Measurements from ENCODE around the gene SOD1.
"Not testable (repeated sequence)": the region's sequence is repeated elsewhere in the genome, so short reads cannot be mapped to it uniquely, and the experiment has no call there.

Gene SOD1

DNA sequence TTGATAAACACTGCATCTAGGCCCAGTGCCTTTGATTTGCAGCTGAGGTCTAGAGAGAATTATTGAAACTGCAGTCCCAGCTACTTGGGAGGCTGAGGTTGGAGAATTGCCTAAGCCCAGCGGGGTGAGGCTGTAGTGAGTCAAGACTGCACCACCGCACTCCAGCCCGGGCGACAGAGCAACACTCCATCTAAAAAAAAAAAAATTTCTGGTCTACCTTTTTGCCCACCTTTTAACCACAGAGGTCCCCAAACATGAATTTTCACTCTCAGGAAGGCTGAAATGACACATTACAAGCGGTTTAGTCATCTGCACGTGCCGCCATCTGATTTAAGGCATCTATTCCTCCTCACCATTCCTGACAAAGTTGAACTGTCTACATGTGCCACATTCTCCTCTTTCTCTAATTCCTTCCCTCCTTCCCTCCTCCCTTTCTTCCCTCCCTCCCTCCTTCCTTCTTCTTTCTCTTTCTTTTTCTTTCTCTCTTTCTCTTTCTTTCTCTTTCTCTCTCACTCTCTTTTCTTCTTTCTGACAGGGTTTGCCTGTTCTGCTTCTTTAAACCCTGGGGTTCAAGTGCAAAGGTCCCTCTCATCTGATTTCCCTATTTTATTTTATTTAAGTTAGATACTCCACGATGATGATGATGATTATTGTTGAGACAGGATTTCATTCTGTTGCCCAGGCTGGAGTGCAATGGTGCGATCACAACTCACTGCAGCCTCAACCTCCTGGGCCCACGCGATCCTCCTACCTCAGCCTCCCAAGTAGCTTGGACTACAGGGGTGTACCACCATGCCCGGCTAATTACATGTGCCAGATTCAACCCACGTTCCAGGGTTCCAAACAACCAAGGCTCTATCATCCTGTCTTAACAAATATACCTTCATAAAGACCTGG is 3.0 kb upstream of the SOD1 start:
- DNase-seq (ENCODE audit: low read depth) = no peak

DNA sequence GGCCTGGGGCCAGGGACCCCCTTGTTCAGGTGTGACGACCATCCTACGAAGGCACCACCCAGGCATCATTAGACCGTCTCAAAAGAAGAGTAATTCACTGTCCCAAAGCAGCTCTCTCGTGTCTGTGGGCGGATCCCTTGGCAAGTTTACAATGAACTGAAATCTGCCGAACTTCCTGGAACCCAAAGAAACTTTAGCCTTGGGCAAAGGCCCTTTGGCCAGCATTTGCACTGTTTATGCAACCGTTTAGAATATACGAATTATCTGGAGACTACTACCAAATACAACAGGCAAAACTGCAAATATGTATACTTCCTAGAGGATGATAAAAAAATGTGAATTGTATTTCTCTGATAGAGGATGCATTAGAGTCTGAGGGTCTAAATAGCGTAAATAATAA is 1.4 kb upstream of the SOD1 start:
- no peak for DNase-seq (ENCODE audit: low read depth)

DNA sequence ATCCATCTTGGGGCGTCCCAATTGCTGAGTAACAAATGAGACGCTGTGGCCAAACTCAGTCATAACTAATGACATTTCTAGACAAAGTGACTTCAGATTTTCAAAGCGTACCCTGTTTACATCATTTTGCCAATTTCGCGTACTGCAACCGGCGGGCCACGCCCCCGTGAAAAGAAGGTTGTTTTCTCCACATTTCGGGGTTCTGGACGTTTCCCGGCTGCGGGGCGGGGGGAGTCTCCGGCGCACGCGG is 282 bp upstream of the SOD1 start:
- DNase-seq (ENCODE audit: low read depth) = no peak

DNA sequence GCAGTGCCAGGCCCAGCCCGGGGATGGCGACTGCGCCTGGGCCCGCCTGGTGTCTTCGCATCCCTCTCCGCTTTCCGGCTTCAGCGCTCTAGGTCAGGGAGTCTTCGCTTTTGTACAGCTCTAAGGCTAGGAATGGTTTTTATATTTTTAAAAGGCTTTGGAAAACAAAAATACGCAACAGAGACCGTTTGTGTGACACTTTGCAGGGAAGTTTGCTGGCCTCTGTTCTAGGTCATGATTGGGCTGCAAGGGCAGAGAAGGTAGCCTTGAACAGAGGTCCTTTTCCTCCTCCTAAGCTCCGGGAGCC is 719 bp downstream of the SOD1 start:
- no peak for DNase-seq (ENCODE audit: low read depth)

DNA sequence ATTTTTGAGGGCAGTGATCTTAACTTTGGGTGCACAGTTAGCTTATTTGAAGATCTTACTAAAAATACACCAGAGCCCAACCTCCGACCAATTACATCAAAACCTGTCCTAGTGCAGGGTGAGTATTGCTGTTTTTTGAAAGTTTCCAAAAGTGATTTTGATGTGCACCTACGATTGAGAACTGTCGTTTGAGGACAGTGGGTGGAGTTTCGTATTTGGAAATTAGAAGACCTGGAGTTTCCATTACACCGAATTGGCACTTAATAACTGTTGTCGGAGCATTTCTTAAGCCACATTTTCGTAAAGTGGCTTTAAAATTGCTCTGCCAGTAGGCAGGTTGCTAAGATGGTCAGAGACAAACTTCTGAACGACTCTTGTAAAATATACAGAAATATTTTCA is 1.1 kb downstream of the SOD1 start:
- no peak for DNase-seq (ENCODE audit: low read depth)

DNA sequence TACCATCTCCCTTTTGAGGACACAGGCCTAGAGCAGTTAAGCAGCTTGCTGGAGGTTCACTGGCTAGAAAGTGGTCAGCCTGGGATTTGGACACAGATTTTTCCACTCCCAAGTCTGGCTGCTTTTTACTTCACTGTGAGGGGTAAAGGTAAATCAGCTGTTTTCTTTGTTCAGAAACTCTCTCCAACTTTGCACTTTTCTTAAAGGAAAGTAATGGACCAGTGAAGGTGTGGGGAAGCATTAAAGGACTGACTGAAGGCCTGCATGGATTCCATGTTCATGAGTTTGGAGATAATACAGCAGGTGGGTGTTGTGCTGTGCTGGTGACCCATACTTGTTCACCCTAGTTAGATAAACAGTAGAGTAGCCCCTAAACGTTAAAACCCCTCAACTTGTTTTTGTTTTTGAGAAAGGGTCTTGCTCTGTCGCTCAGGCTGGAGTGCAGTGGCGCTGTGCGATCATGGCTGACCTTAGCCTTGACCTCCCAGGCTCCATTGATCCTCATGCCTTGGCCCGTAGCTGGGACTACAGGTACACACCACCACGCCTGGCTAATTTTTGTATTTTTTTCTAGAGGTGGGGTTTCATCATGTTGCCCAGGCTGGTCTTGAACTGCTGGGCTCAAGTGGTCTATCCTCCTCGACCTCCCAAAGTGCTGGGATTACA is 4.2 kb downstream of the SOD1 start:
- no peak for DNase-seq (ENCODE audit: low read depth)

DNA sequence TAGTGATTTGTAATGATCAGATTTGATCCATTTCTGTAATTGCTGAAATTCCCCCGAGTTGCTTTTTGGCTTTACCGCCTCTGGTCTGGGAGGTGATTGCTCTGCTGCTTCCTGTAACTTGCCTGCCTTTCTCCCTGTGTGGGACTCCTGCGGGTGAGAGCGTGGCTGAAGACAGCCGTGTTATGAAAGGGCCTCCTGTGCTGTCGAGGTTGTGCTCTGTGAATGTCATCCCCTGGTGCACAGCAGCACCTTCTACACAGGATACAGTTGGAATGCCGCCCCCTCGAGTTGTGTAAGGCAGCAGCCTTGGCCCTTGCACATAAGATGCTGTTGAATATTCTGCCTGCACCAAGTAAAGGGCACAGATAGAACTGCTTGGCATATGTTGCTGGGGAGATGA is 5.9 kb downstream of the SOD1 start:
- DNase-seq (ENCODE audit: low read depth) = no peak

DNA sequence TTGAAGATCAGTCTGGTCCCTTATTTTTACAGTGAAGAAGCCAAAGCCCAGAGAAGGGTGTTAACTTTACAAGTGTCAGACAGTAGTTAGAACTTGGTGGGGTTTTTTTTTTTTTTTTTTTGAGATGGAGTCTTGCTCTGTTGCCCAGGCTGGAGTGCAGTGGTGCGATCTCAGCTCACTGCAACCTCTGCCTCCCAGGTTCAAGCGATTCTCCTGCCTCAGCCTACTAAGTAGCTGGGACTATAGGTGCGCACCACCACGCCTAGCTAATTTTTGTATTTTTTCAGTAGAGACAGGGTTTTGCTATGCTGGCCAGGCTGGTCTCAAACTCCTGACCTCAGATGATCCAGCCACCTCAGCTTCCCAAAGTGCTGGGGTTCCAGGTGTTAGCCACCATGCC is 6.4 kb downstream of the SOD1 start:
- DNase-seq (ENCODE audit: low read depth) = not testable (repeated sequence)

DNA sequence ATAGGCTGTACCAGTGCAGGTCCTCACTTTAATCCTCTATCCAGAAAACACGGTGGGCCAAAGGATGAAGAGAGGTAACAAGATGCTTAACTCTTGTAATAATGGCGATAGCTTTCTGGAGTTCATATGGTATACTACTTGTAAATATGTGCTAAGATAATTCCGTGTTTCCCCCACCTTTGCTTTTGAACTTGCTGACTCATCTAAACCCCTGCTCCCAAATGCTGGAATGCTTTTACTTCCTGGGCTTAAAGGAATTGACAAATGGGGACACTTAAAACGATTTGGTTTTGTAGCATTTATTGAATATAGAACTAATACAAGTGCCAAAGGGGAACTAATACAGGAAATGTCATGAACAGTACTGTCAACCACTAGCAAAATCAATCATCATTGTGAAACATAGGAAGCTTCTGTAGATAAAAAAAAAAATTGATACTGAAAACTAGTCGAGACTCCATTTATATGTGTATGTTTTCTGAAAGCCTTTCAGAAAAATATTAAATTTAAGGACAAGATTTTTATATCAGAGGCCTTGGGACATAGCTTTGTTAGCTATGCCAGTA is 7.0 kb downstream of the SOD1 start:
- DNase-seq (ENCODE audit: low read depth) = no peak

DNA sequence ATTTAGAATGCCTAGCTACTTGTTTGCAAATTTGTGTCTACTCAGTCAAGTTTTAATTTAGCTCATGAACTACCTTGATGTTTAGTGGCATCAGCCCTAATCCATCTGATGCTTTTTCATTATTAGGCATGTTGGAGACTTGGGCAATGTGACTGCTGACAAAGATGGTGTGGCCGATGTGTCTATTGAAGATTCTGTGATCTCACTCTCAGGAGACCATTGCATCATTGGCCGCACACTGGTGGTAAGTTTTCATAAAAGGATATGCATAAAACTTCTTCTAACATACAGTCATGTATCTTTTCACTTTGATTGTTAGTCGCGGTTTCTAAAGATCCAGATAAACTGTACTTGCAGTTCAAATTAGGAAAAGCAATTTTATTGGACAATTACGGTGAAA is 7.6 kb downstream of the SOD1 start:
- DNase-seq (ENCODE audit: low read depth) = no peak

DNA sequence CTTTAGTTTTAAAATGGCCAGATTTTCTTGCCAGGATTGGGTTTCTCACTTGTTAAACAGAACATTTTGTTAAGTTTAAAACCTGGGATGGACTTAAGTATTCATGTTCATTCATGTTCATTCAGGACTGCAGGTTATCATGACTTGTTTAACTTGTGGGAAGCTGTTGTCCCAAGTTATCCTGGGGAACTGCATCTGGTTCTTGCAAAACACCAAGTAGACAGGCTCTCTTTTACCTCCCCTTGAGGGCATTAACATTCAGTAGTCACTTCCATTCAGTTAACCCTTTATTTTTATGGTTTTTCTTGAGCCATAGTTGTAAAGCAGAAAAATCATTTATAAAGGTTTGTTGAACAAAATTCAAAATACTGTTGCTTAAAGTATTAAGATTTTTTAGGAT is 8.1 kb downstream of the SOD1 start:
- no peak for DNase-seq (ENCODE audit: low read depth)

DNA sequence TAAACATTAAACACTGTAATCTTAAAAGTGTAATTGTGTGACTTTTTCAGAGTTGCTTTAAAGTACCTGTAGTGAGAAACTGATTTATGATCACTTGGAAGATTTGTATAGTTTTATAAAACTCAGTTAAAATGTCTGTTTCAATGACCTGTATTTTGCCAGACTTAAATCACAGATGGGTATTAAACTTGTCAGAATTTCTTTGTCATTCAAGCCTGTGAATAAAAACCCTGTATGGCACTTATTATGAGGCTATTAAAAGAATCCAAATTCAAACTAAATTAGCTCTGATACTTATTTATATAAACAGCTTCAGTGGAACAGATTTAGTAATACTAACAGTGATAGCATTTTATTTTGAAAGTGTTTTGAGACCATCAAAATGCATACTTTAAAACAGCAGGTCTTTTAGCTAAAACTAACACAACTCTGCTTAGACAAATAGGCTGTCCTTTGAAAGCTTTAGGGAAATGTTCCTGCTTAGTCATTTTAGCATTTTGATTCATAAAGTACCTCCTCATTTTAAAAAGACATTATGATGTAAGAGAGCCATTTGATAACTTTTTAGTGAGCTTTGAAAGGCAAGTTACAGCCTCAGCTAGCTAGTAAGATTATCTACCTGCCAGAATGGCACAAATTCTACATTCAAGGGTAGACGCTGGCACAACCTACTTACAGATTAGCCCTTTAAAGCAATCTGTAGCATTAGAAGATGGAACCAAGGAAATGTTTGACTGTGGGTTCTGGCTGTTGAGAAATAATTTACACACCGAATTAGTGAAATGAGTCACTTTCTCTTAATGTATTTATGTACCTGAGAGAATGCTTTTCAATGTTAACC is 9.4 kb downstream of the SOD1 start:
- DNase-seq (ENCODE audit: low read depth) = no peak

DNA sequence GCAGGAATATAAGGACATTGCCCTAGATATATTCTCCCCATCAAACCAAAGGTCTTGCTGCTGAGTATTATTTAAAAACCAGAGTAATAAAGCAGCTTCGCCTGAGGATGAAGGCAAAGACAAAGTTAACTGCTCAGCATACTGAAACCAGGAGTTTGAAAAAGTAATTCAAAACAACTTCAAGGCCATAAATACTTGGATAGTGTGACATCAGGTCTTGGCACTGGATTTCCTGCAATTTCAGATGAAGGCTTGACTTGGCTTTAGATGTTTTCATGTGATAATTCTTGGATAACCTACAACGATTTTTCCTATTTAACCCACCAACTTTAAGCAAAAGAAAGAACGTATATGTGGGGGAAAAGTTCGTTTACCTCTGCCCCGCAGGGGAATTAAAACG is 10.6 kb downstream of the SOD1 start:
- no peak for DNase-seq (ENCODE audit: low read depth)

DNA sequence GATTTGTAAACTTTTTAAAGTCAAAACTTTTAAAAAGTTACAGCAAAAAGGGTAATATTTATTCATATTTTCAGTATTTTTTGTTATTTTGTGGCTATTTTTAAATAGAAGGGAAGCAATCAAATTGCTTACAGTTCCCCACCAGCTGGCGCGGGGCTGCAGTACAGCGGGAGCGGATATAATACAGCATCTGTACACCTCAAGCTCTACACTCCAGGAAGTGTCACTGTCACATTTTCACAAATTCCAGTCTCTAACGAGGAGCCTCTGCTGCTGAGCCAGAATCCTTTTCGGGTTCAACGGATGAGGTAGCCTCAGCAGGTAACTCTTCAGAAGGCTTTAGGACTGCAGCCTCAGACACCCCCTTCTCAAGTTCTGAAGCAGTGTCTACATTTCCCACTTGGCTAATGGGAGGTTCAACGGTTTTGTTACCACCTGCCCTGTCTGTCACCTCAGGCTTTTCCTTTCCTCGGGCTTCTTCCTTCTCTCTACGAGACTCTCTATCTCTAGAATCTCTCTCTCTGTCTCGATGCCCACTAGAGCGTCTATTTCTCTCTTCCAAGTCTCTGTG is 11.7 kb downstream of the SOD1 start:
- DNase-seq (ENCODE audit: low read depth) = no peak

DNA sequence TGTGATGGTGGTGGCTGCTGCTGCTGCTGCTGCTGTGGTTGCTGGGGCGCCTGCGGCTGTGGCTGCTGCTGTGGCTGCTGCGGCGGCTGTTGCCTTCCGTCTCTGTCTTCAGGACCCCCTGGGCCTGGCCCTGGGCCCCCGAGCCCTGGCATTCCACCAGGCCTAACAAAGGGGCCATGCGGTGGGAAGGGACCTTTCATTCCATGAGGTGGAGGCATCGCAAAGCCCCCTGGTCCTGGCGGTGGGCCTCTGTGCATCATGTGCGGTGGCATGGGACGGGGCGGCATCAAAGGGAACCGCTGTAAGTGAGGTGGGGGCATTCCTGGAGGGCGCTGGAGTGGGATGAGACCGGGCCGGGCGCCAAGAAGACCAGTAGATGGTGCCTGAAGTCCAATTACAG is 12.4 kb downstream of the SOD1 start:
- no peak for DNase-seq (ENCODE audit: low read depth)

DNA sequence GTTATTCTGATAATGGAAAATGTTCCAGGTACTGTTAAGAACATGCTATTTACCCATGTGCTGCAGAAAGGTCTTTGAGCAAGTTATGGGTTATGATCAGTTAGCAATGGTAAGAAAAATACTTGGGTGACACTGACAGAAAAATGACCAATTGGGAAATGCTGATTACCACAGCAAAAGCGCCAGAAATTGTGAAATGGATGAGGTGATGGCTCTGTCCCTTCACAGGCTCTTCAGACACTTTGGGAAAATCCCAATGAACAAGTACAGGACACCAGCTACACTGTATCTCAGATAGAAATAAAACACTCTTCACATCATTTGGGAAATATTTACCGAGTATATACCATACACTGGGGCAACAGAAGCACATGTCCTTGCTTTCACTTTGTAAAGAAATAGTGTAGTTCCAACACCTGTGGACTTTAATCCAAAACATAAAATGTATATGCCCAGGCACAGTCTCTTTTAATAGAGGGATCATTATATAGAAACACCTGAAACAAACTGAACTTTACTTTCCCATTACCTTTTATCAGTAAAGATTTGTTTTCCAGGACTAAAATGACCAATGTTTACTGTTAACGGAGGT is 13.9 kb downstream of the SOD1 start:
- DNase-seq (ENCODE audit: low read depth) = no peak

DNA sequence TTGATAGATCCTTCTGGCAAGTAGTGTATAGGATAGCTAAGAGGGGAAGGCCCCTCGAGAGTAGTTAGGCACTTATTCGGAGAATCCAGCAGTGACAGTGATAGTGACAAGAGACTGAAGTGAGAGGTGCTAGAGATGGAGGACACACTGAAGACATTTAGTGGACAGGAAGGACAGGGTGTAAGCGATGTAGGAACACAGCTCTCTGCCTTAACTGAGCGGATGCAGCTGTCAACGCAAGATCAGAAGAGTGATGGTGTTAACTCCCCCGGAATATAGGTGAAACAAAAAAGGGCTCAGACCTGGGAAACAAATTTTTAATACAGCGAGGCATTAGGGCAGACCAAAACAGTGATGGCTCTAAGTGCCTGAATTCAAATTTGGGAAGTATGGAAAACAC is 15.8 kb downstream of the SOD1 start:
- no peak for DNase-seq (ENCODE audit: low read depth)

DNA sequence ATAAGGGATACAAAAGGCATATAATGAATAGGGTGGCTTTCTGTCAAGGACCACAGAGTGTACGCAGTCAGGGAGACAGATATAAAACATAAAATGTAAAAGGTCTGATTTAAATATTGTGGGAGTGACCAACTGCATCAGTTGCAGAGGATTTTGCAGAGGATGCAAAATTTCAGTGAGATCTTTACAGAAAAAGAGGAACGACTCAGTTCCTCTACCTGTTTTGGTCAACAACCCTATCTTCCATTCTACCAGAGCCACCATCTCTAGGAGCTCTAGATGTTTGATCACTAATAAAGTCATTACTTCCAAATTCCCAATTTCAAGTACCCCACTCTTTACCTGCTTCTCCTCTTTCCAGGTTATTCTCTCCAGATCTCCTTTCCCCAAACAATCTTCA is 16.5 kb downstream of the SOD1 start:
- no peak for DNase-seq (ENCODE audit: low read depth)

DNA sequence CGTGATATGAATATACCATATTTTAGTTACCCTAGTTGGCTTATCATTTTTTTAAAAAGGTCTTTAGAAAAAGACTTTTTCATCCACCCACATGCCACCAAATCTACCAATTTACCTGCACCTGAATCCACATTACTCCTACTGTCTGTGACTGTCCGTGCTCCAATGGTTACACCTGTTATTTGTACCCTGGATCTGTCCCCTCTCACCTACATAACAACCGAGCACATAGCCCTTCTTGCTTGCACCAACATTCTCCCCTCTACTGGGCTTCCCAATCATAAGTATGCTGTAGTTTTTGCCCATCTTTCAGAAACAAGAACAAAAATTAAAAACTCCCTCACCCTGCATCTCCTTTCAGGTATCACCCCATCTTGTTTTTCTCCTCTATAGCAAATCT is 17.6 kb downstream of the SOD1 start:
- no peak for DNase-seq (ENCODE audit: low read depth)

DNA sequence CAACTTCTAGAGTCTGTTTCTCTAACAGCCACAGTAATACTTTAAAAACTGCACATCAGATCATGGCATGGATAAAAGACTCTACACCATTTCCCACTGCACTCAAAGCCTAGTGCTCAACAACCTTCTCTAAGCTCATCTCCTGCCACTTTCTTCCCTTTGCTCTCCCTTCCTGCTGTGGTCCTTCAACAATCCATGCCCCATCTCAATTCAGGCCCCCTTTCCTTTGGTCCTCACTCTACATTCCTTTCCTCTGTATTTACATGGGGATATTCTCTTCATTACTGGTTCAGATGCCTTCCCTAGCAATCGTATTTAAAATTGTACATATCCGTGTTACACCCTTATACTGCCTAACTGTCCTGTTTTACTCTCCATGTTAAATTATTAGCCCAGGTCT is 19.0 kb downstream of the SOD1 start:
- no peak for DNase-seq (ENCODE audit: low read depth)

DNA sequence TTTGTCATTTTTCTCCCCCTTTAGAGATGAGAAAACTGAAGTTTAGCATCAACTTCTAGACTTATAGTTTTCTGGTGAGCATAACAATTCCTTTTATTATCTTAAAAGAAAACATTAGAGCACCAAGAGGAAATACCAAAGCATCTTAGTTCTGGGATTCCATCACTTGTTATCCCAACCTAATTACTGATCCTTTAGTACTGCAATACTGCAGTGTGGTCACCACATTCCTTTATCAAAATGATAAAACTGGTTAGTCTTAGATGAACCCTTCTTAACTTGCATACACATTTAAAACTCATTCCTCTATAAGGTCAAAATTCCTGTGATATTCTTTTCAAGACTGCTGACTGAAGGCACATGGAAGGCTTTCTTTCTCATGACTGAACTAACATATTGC is 23.1 kb downstream of the SOD1 start:
- no peak for DNase-seq (ENCODE audit: low read depth)

DNA sequence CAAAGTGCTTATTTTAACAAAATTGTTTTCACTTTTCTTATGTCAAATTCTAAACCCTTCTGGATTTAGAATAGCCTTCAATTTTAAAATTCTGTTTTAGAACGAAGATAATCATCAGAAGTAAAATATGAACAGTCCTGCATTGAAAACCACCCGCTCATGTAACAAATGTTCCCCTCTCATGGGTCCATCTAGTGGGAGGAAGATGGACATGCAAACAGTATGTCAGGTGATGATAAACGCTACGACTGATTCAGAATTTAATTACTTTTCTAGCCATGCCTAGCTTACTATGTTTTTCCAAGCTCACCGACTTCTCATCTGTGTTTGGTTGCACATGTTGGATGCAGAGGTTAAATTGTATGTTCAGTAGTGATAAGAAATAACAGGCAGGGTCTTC is 23.5 kb downstream of the SOD1 start:
- DNase-seq (ENCODE audit: low read depth) = no peak

All from activated T-helper 1 cell treated with Interleukin-2 at 50 U/mL for 16 hours (primary cell).